CD4-positive, alpha-beta T cell (primary cell): Measurements from ENCODE around the gene COPA. TPM values are rescaled to one million over a fixed set of nuclear protein-coding genes. Genes with fewer than 3 reads are reported as not detected.
A peak's percentile ranks its signal among the peaks of the same experiment; 100 is the strongest.

Experiments
- ATAC-seq: fragments of 200-7000 bp; cut with Tn5 transposase; one replicate; pipeline ENCODE4 v1.10.0; 2022; ENCODE audit warnings: mild to moderate bottlenecking; ENCODE audit not compliant: poor library complexity
- CTCF ChIA-PET: fragments of 350-600 bp; sonication (Branson Sonifier 250); formaldehyde crosslinking; loops from one replicate; lab custom pipeline; 2021; ENCODE audit warnings: antibody characterized with exemption, inconsistent platforms; lab: Charles Lee
- POLR2A ChIA-PET: fragments of 350-600 bp; sonication (Branson Sonifier 250); formaldehyde crosslinking; loops from one replicate; lab custom pipeline; 2021; ENCODE audit warnings: antibody characterized with exemption, inconsistent platforms; lab: Charles Lee
- DNase-seq, 14 experiments: peaks; one replicate each; pipeline ENCODE4 v3.0.0-alpha.2; 2013 to 2020; ENCODE audit warnings: mixed read lengths in 2 of 14
- H3K27ac ChIP-seq, 2 donors: one replicate each; pipeline versions ENCODE4 v1.5.1 to v1.7.0; 2013; ENCODE audit warnings: low read length in 2 of 2, low read depth in 1 of 2, mild to moderate bottlenecking in 1 of 2
- H3K27me3 ChIP-seq, 2 experiments: 1 replicate in 1 of 2; 2 replicates in 1 of 2; pipeline versions ENCODE4 v1.6.1 to v1.7.0; 2013; ENCODE audit warnings: low read length in 2 of 2, control low read depth in 1 of 2, mild to moderate bottlenecking in 1 of 2, moderate library complexity in 1 of 2; ENCODE audit not compliant: insufficient read depth in 2 of 2, control insufficient read depth in 1 of 2
- H3K36me3 ChIP-seq: one replicate; pipeline ENCODE4 v1.6.1; 2013; ENCODE audit warnings: low read length, control low read depth; ENCODE audit not compliant: insufficient read depth
- H3K4me1 ChIP-seq: one replicate; pipeline ENCODE4 v1.6.1; 2013; ENCODE audit warnings: low read length, control low read depth; ENCODE audit not compliant: insufficient read depth
- H3K4me3 ChIP-seq: one replicate; pipeline ENCODE4 v1.5.1; 2013; ENCODE audit warnings: mild to moderate bottlenecking, low read length, moderate library complexity
- H3K9me3 ChIP-seq, 2 experiments: 1 replicate in 1 of 2; 2 replicates in 1 of 2; pipeline versions ENCODE4 v1.6.1 to v1.7.0; 2013; ENCODE audit warnings: low read length in 2 of 2, mild to moderate bottlenecking in 2 of 2, control low read depth in 1 of 2, moderate library complexity in 1 of 2; ENCODE audit not compliant: control insufficient read depth in 1 of 2, insufficient read depth in 1 of 2
- H3K27ac Mint-ChIP-seq: one replicate; pipeline ENCODE4 v1.8.0; 2020; ENCODE audit warnings: mixed read lengths
- H3K27me3 Mint-ChIP-seq: one replicate; pipeline ENCODE4 v1.8.0; 2021; ENCODE audit warnings: mixed read lengths
- H3K36me3 Mint-ChIP-seq: one replicate; pipeline ENCODE4 v1.8.0; 2021; ENCODE audit warnings: low read depth, mixed read lengths
- H3K4me1 Mint-ChIP-seq: one replicate; pipeline ENCODE4 v1.8.0; 2021; ENCODE audit warnings: low read depth, mixed read lengths
- H3K4me3 Mint-ChIP-seq: one replicate; pipeline ENCODE4 v1.8.0; 2020; ENCODE audit warnings: mild to moderate bottlenecking, mixed read lengths
- H3K9me3 Mint-ChIP-seq: one replicate; pipeline ENCODE4 v1.8.0; 2020; ENCODE audit warnings: mixed read lengths
- CTCF ChIP-seq: fragments of 200-600 bp; IDR thresholded peaks from one replicate; pipeline ENCODE4 v1.8.0; 2022; ENCODE audit warnings: antibody characterized with exemption, mild to moderate bottlenecking
- intact Hi-C, 2 experiments: fragments of 100-400 bp; cut with DNase I in 1 of 2; cut with micrococcal nuclease in 1 of 2; formaldehyde crosslinking; loops; one replicate each; pipeline versions ENCODE4 v1.15.1 to v1.9.0; 2023 to 2025; cut with DNase I, micrococcal nuclease
- total RNA-seq, 174 experiments: library from RNA in 2 of 174; stranded (reverse) in 2 of 174; gene quantifications; one replicate each; pipeline ENCODE4 v1.2.3 and lab custom pipeline; 2021 to 2026

The COPA gene
- total RNA-seq, 2 experiments from 2014 or later: 95.0 to 107 TPM

- DNase-seq (no peak), ATAC-seq (no peak)
- Mint-ChIP-seq H3K36me3 (peaks cover 11% of the 10 kb centered on the region), H3K27ac (no peak overlapping the region), H3K4me1 (no peaks in the 10 kb centered on the region), H3K27me3 (no peaks in the 10 kb centered on the region), H3K9me3 (no peaks in the 10 kb centered on the region), H3K4me3 (no peak overlapping the region)
- intact Hi-C loops: no loop called here
- CTCF ChIA-PET: no interaction called here
- no peak for TF ChIP-seq CTCF
- POLR2A ChIA-PET: no interaction called here
- Histone ChIP-seq H3K27ac (no peak overlapping the region), H3K4me3 (no peak overlapping the region), H3K9me3 (no peaks in the 10 kb centered on the region), H3K4me1 (no peaks in the 10 kb centered on the region), H3K36me3 (peaks cover 3% of the 10 kb centered on the region), H3K27me3 (no peaks in the 10 kb centered on the region)
Measured at GRCh38 chr1:160365325-160365724, 22.3 kb upstream of the COPA start.

GRCh38 chr1:160363951-160364735 is 21.1 kb upstream of the COPA start:
- Histone ChIP-seq H3K4me1 (no peaks in the 10 kb centered on the region), H3K36me3 (peaks cover 10% of the 10 kb centered on the region), H3K27ac (no peak overlapping the region), H3K27me3 (no peaks in the 10 kb centered on the region), H3K4me3 (no peak overlapping the region), H3K9me3 (no peaks in the 10 kb centered on the region)
- Mint-ChIP-seq H3K36me3 (peaks cover 19% of the 10 kb centered on the region), H3K27me3 (no peaks in the 10 kb centered on the region), H3K9me3 (no peaks in the 10 kb centered on the region), H3K4me1 (no peaks in the 10 kb centered on the region), H3K4me3 (no peak overlapping the region), H3K27ac (peak overlapping the region; percentile 30)
- ATAC-seq (no peak), DNase-seq (no peak)
- CTCF ChIA-PET: no interaction called here
- no peak for TF ChIP-seq CTCF
- intact Hi-C loops: no loop called here
- POLR2A ChIA-PET: interaction anchor here (1.5 kb wide), 1 partner anchor 12 kb away, joined by 5 read pairs; no protein-coding TSS in a partner anchor

- Mint-ChIP-seq H3K4me1 (no peaks in the 10 kb centered on the region), H3K27me3 (no peaks in the 10 kb centered on the region), H3K36me3 (peaks cover 29% of the 10 kb centered on the region), H3K4me3 (no peak overlapping the region), H3K27ac (peak overlapping the region; percentile 30), H3K9me3 (no peaks in the 10 kb centered on the region)
- ATAC-seq (no peak), DNase-seq (no peak)
- Histone ChIP-seq H3K4me1 (no peaks in the 10 kb centered on the region), H3K36me3 (peaks cover 16% of the 10 kb centered on the region), H3K27me3 (no peaks in the 10 kb centered on the region), H3K9me3 (no peaks in the 10 kb centered on the region), H3K4me3 (no peak overlapping the region), H3K27ac (no peak overlapping the region)
- POLR2A ChIA-PET: interaction anchor here (1.5 kb wide), 1 partner anchor 13 kb away, joined by 5 read pairs; no protein-coding TSS in a partner anchor
- TF ChIP-seq CTCF: no peak
- intact Hi-C loops: no loop called here
- CTCF ChIA-PET: interaction anchor here (0.8 kb wide), 1 partner anchor 13 kb away, joined by 3 read pairs; no protein-coding TSS in a partner anchor
Measured at GRCh38 chr1:160363010-160363409, 20.0 kb upstream of the COPA start.
